ENCODE measurements around the gene TNFSF8.

Gene TNFSF8

GRCh38 chr9:114935119-114935518 is 4.7 kb upstream of the TNFSF8 start:
- H3K36me3 ChIP-seq (ENCODE audit: insufficient read depth, insufficient read length, low read length) = no peaks in the 10 kb centered on the region
- DNase-seq (ENCODE audit: low read depth, low spot score) = no peak
- TF ChIP-seq SUZ12 (IDR thresholded peaks at IDR 0.05; ENCODE audit: extremely low read depth, insufficient read depth, insufficient read length) (no peak), YY1 (IDR thresholded peaks at IDR 0.05; ENCODE audit: insufficient read depth, insufficient read length) (no peak), ZNF274 (IDR thresholded peaks at IDR 0.05; ENCODE audit: low read depth, low read length) (no peak)
- peaks cover 14% of the 10 kb centered on the region for H3K4me1 ChIP-seq (ENCODE audit: insufficient read depth, insufficient read length)
- H3K9ac ChIP-seq (ENCODE audit: insufficient read length, low read depth) = no peak overlapping the region
- no peak overlapping the region for H3K4me3 ChIP-seq (ENCODE audit: insufficient read length, low read depth)
- peaks cover 11% of the 10 kb centered on the region for H3K27me3 ChIP-seq (ENCODE audit: insufficient read depth, insufficient read length)
- no peaks in the 10 kb centered on the region for H3K9me3 ChIP-seq (ENCODE audit: insufficient read depth, low read length)

GRCh38 chr9:114932502-114932901 is 2.1 kb upstream of the TNFSF8 start:
- H3K4me1 ChIP-seq (ENCODE audit: insufficient read depth, insufficient read length) = peaks cover 16% of the 10 kb centered on the region
- TF ChIP-seq ZNF274 (IDR thresholded peaks at IDR 0.05; ENCODE audit: low read depth, low read length) (no peak), YY1 (IDR thresholded peaks at IDR 0.05; ENCODE audit: insufficient read depth, insufficient read length) (no peak), SUZ12 (IDR thresholded peaks at IDR 0.05; ENCODE audit: extremely low read depth, insufficient read depth, insufficient read length) (no peak)
- H3K36me3 ChIP-seq (ENCODE audit: insufficient read depth, insufficient read length, low read length) = no peaks in the 10 kb centered on the region
- H3K9ac ChIP-seq (ENCODE audit: insufficient read length, low read depth) = no peak overlapping the region
- DNase-seq (ENCODE audit: low read depth, low spot score) = no peak
- H3K9me3 ChIP-seq (ENCODE audit: insufficient read depth, low read length) = no peaks in the 10 kb centered on the region
- H3K4me3 ChIP-seq (ENCODE audit: insufficient read length, low read depth) = no peak overlapping the region
- peaks cover 34% of the 10 kb centered on the region for H3K27me3 ChIP-seq (ENCODE audit: insufficient read depth, insufficient read length)

- TF ChIP-seq YY1 (IDR thresholded peaks at IDR 0.05; ENCODE audit: insufficient read depth, insufficient read length) (no peak), SUZ12 (IDR thresholded peaks at IDR 0.05; ENCODE audit: extremely low read depth, insufficient read depth, insufficient read length) (no peak), ZNF274 (IDR thresholded peaks at IDR 0.05; ENCODE audit: low read depth, low read length) (no peak)
- DNase-seq (ENCODE audit: low read depth, low spot score) = no peak
- no peaks in the 10 kb centered on the region for H3K9me3 ChIP-seq (ENCODE audit: insufficient read depth, low read length)
- peaks cover 16% of the 10 kb centered on the region for H3K4me1 ChIP-seq (ENCODE audit: insufficient read depth, insufficient read length)
- H3K9ac ChIP-seq (ENCODE audit: insufficient read length, low read depth) = no peak overlapping the region
- H3K4me3 ChIP-seq (ENCODE audit: insufficient read length, low read depth) = no peak overlapping the region
- no peaks in the 10 kb centered on the region for H3K36me3 ChIP-seq (ENCODE audit: insufficient read depth, insufficient read length, low read length)
- H3K27me3 ChIP-seq (ENCODE audit: insufficient read depth, insufficient read length) = peaks cover 39% of the 10 kb centered on the region
These were observed 1.0 kb upstream of the TNFSF8 start for GRCh38 chr9:114931407-114931806.

- Histone ChIP-seq H3K4me1 (ENCODE audit: insufficient read depth, insufficient read length) (peaks cover 20% of the 10 kb centered on the region), H3K4me3 (ENCODE audit: insufficient read length, low read depth) (no peak overlapping the region), H3K27me3 (ENCODE audit: insufficient read depth, insufficient read length) (peaks cover 53% of the 10 kb centered on the region), H3K9ac (ENCODE audit: insufficient read length, low read depth) (no peak overlapping the region), H3K36me3 (ENCODE audit: insufficient read depth, insufficient read length, low read length) (no peaks in the 10 kb centered on the region), H3K9me3 (ENCODE audit: insufficient read depth, low read length) (no peaks in the 10 kb centered on the region)
- DNase-seq (ENCODE audit: low read depth, low spot score) = no peak
- TF ChIP-seq YY1 (IDR thresholded peaks at IDR 0.05; ENCODE audit: insufficient read depth, insufficient read length) (no peak), ZNF274 (IDR thresholded peaks at IDR 0.05; ENCODE audit: low read depth, low read length) (no peak), SUZ12 (IDR thresholded peaks at IDR 0.05; ENCODE audit: extremely low read depth, insufficient read depth, insufficient read length) (no peak)
These were observed 1.2 kb downstream of the TNFSF8 start for GRCh38 chr9:114929201-114929600.

- DNase-seq (ENCODE audit: low read depth, low spot score) = no peak
- no peaks in the 10 kb centered on the region for H3K36me3 ChIP-seq (ENCODE audit: insufficient read depth, insufficient read length, low read length)
- TF ChIP-seq SUZ12 (IDR thresholded peaks at IDR 0.05; ENCODE audit: extremely low read depth, insufficient read depth, insufficient read length) (no peak), YY1 (IDR thresholded peaks at IDR 0.05; ENCODE audit: insufficient read depth, insufficient read length) (no peak), ZNF274 (IDR thresholded peaks at IDR 0.05; ENCODE audit: low read depth, low read length) (no peak)
- H3K4me3 ChIP-seq (ENCODE audit: insufficient read length, low read depth) = no peak overlapping the region
- no peak overlapping the region for H3K9ac ChIP-seq (ENCODE audit: insufficient read length, low read depth)
- no peaks in the 10 kb centered on the region for H3K9me3 ChIP-seq (ENCODE audit: insufficient read depth, low read length)
- H3K4me1 ChIP-seq (ENCODE audit: insufficient read depth, insufficient read length) = peaks cover 18% of the 10 kb centered on the region
- peaks cover 58% of the 10 kb centered on the region for H3K27me3 ChIP-seq (ENCODE audit: insufficient read depth, insufficient read length)
These were observed 1.7 kb downstream of the TNFSF8 start for GRCh38 chr9:114928671-114929070.

- Histone ChIP-seq H3K36me3 (ENCODE audit: insufficient read depth, insufficient read length, low read length) (no peaks in the 10 kb centered on the region), H3K27me3 (ENCODE audit: insufficient read depth, insufficient read length) (peaks cover 59% of the 10 kb centered on the region), H3K9me3 (ENCODE audit: insufficient read depth, low read length) (no peaks in the 10 kb centered on the region), H3K4me3 (ENCODE audit: insufficient read length, low read depth) (no peak overlapping the region), H3K9ac (ENCODE audit: insufficient read length, low read depth) (no peak overlapping the region), H3K4me1 (ENCODE audit: insufficient read depth, insufficient read length) (peaks cover 18% of the 10 kb centered on the region)
- TF ChIP-seq SUZ12 (IDR thresholded peaks at IDR 0.05; ENCODE audit: extremely low read depth, insufficient read depth, insufficient read length) (no peak), ZNF274 (IDR thresholded peaks at IDR 0.05; ENCODE audit: low read depth, low read length) (no peak), YY1 (IDR thresholded peaks at IDR 0.05; ENCODE audit: insufficient read depth, insufficient read length) (no peak)
- no peak for DNase-seq (ENCODE audit: low read depth, low spot score)
These were observed 2.3 kb downstream of the TNFSF8 start for GRCh38 chr9:114928136-114928535.

GRCh38 chr9:114925672-114926071 is 4.7 kb downstream of the TNFSF8 start:
- TF ChIP-seq ZNF274 (IDR thresholded peaks at IDR 0.05; ENCODE audit: low read depth, low read length) (no peak), SUZ12 (IDR thresholded peaks at IDR 0.05; ENCODE audit: extremely low read depth, insufficient read depth, insufficient read length) (no peak), YY1 (IDR thresholded peaks at IDR 0.05; ENCODE audit: insufficient read depth, insufficient read length) (no peak)
- Histone ChIP-seq H3K9me3 (ENCODE audit: insufficient read depth, low read length) (no peaks in the 10 kb centered on the region), H3K4me1 (ENCODE audit: insufficient read depth, insufficient read length) (peaks cover 11% of the 10 kb centered on the region), H3K36me3 (ENCODE audit: insufficient read depth, insufficient read length, low read length) (no peaks in the 10 kb centered on the region), H3K27me3 (ENCODE audit: insufficient read depth, insufficient read length) (peaks cover 73% of the 10 kb centered on the region), H3K9ac (ENCODE audit: insufficient read length, low read depth) (no peak overlapping the region), H3K4me3 (ENCODE audit: insufficient read length, low read depth) (no peak overlapping the region)
- peak; percentile 84 for DNase-seq (ENCODE audit: low read depth, low spot score)
